ENCODE data around the gene PLOD3. TPM values are rescaled to one million over a fixed set of nuclear protein-coding genes. Genes with fewer than 3 reads are reported as not detected.

The PLOD3 gene
- total and polyA plus RNA-seq, 9 of the 15 experiments (the other 6 are each of a cell fraction or from before 2014, with no cell fraction given): 2.8 to 101 (median 30.9) TPM

DNA sequence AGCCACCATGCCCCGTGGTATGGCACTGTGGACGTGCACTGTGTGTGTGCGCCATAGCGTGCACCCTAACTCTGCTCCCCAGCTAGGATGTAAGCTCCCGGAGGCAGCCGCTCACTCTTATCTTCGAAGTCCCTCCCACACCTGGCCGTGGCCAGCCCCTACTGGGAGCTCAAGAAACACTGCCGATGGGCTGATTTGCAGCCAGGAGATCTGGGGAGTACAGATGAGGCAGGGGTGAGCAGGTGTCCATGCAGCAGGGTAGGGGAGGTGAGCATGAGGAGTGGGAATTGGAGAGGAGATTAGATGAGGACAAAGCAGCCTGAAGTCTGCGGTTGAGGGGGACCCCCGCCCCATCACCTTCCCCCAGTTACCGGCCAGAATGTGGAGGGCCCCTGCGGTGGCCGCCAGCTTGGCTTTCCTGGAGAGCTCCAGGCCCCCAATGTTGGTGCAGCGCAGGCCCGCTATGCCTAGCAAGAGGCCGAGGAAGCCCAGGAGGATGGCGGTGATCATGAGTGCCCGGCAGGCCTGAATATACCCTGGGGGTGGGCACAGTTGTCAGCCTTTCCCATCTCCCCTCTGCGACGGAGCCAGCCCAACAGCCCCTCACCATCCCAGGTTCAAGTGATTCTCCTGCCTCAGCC lies 16.6 kb upstream of the PLOD3 start (continued):
- peak; percentile 45 for TF ChIP-seq TBP (optimal IDR thresholded peaks at IDR 0.05; ENCODE audit: low read depth, low read length)
- TF ChIP-seq MEF2A (IDR thresholded peaks at IDR 0.05; ENCODE audit: control insufficient read depth, low read depth, low read length): no peak
- TF ChIP-seq DPF2 (IDR thresholded peaks at IDR 0.05): peak; percentile 80; the same call in 1 of the 2 replicates
- TF ChIP-seq ARNT (IDR thresholded peaks at IDR 0.05): no peak
- TF ChIP-seq, protein P1, sequence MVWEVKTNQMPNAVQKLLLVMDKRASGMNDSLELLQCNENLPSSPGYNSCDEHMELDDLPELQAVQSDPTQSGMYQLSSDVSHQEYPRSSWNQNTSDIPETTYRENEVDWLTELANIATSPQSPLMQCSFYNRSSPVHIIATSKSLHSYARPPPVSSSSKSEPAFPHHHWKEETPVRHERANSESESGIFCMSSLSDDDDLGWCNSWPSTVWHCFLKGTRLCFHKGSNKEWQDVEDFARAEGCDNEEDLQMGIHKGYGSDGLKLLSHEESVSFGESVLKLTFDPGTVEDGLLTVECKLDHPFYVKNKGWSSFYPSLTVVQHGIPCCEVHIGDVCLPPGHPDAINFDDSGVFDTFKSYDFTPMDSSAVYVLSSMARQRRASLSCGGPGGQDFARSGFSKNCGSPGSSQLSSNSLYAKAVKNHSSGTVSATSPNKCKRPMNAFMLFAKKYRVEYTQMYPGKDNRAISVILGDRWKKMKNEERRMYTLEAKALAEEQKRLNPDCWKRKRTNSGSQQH (CRISPR knock-in tag; IDR thresholded peaks at IDR 0.05): peak; percentile 62; the same call in 1 of the 2 replicates
- no peak for TF ChIP-seq ZNF239 (CRISPR knock-in tag; IDR thresholded peaks at IDR 0.05)
- TF ChIP-seq, protein P2, sequence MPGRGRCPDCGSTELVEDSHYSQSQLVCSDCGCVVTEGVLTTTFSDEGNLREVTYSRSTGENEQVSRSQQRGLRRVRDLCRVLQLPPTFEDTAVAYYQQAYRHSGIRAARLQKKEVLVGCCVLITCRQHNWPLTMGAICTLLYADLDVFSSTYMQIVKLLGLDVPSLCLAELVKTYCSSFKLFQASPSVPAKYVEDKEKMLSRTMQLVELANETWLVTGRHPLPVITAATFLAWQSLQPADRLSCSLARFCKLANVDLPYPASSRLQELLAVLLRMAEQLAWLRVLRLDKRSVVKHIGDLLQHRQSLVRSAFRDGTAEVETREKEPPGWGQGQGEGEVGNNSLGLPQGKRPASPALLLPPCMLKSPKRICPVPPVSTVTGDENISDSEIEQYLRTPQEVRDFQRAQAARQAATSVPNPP (IDR thresholded peaks at IDR 0.05; ENCODE audit: borderline replicate concordance, insufficient read depth, insufficient read length): no peak
- no peak for TF ChIP-seq ZFP1 (CRISPR knock-in tag; IDR thresholded peaks at IDR 0.05)
- TF ChIP-seq ARID1B (IDR thresholded peaks at IDR 0.05): peak; percentile 89
- TF ChIP-seq, protein P3, sequence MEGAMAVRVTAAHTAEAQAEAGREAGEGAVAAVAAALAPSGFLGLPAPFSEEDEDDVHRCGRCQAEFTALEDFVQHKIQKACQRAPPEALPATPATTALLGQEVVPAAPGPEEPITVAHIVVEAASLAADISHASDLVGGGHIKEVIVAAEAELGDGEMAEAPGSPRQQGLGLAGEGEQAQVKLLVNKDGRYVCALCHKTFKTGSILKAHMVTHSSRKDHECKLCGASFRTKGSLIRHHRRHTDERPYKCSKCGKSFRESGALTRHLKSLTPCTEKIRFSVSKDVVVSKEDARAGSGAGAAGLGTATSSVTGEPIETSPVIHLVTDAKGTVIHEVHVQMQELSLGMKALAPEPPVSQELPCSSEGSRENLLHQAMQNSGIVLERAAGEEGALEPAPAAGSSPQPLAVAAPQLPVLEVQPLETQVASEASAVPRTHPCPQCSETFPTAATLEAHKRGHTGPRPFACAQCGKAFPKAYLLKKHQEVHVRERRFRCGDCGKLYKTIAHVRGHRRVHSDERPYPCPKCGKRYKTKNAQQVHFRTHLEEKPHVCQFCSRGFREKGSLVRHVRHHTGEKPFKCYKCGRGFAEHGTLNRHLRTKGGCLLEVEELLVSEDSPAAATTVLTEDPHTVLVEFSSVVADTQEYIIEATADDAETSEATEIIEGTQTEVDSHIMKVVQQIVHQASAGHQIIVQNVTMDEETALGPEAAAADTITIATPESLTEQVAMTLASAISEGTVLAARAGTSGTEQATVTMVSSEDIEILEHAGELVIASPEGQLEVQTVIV (CRISPR knock-in tag; IDR thresholded peaks at IDR 0.05; ENCODE audit: borderline replicate concordance): no peak
- no peak for TF ChIP-seq ZNF324 (CRISPR knock-in tag; IDR thresholded peaks at IDR 0.05)
- TF ChIP-seq ZNF75A (CRISPR knock-in tag; IDR thresholded peaks at IDR 0.05): no peak
- TF ChIP-seq LARP7 (IDR thresholded peaks at IDR 0.05): no peak
- peak; percentile 72 for TF ChIP-seq STAT5A (IDR thresholded peaks at IDR 0.05; ENCODE audit: borderline replicate concordance, low read length)
- no peak for TF ChIP-seq NCOA2 (IDR thresholded peaks at IDR 0.05; ENCODE audit: partially characterized antibody in 2 of 2)
- no peak for TF ChIP-seq ZNF24 (IDR thresholded peaks at IDR 0.05)
- TF ChIP-seq, protein P4, sequence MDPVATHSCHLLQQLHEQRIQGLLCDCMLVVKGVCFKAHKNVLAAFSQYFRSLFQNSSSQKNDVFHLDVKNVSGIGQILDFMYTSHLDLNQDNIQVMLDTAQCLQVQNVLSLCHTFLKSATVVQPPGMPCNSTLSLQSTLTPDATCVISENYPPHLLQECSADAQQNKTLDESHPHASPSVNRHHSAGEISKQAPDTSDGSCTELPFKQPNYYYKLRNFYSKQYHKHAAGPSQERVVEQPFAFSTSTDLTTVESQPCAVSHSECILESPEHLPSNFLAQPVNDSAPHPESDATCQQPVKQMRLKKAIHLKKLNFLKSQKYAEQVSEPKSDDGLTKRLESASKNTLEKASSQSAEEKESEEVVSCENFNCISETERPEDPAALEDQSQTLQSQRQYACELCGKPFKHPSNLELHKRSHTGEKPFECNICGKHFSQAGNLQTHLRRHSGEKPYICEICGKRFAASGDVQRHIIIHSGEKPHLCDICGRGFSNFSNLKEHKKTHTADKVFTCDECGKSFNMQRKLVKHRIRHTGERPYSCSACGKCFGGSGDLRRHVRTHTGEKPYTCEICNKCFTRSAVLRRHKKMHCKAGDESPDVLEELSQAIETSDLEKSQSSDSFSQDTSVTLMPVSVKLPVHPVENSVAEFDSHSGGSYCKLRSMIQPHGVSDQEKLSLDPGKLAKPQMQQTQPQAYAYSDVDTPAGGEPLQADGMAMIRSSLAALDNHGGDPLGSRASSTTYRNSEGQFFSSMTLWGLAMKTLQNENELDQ (CRISPR knock-in tag; IDR thresholded peaks at IDR 0.05; ENCODE audit: borderline replicate concordance): no peak
- no peak for TF ChIP-seq KLF6 (CRISPR knock-in tag; IDR thresholded peaks at IDR 0.05; ENCODE audit: borderline replicate concordance)
- TF ChIP-seq, protein P5, sequence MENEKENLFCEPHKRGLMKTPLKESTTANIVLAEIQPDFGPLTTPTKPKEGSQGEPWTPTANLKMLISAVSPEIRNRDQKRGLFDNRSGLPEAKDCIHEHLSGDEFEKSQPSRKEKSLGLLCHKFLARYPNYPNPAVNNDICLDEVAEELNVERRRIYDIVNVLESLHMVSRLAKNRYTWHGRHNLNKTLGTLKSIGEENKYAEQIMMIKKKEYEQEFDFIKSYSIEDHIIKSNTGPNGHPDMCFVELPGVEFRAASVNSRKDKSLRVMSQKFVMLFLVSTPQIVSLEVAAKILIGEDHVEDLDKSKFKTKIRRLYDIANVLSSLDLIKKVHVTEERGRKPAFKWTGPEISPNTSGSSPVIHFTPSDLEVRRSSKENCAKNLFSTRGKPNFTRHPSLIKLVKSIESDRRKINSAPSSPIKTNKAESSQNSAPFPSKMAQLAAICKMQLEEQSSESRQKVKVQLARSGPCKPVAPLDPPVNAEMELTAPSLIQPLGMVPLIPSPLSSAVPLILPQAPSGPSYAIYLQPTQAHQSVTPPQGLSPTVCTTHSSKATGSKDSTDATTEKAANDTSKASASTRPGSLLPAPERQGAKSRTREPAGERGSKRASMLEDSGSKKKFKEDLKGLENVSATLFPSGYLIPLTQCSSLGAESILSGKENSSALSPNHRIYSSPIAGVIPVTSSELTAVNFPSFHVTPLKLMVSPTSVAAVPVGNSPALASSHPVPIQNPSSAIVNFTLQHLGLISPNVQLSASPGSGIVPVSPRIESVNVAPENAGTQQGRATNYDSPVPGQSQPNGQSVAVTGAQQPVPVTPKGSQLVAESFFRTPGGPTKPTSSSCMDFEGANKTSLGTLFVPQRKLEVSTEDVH (IDR thresholded peaks at IDR 0.05; ENCODE audit: low read depth, partially characterized antibody): no peak

Data from K562 (cell line).